Common myeloid progenitor, CD34-positive (primary cell): ENCODE measurements around the gene NANP.

ENCODE experiments used
- CTCF ChIA-PET: fragments of 350-600 bp; sonication (Branson Sonifier 250); formaldehyde crosslinking; loops from one replicate; lab custom pipeline; 2021; ENCODE audit warnings: antibody characterized with exemption; lab: Charles Lee
- POLR2A ChIA-PET: fragments of 350-600 bp; sonication (Branson Sonifier 250); formaldehyde crosslinking; loops from one replicate; lab custom pipeline; 2021; ENCODE audit warnings: antibody characterized with exemption; lab: Charles Lee
- DNase-seq, 3 donors: peaks; one replicate each; pipeline versions ENCODE4 v3.0.0 to v3.0.0-alpha.2; 2013
- H3K27ac ChIP-seq, 2 experiments: 1 replicate in 1 of 2; 2 replicates in 1 of 2; pipeline ENCODE4 v1.7.0; 2013; ENCODE audit warnings: inconsistent platforms in 2 of 2, low read length in 2 of 2, mild to moderate bottlenecking in 2 of 2, low read depth in 1 of 2, moderate library complexity in 1 of 2; ENCODE audit not compliant: severe bottlenecking in 2 of 2, insufficient read depth in 1 of 2, poor library complexity in 1 of 2
- H3K27me3 ChIP-seq, 5 experiments: replicated peaks in 2 of 5; 1 replicate in 3 of 5; 2 replicates in 2 of 5; pipeline versions ENCODE4 v1.6.1 to v1.7.0; 2013; ENCODE audit warnings: low read length in 4 of 5, mild to moderate bottlenecking in 2 of 5, moderate library complexity in 2 of 5, inconsistent platforms in 1 of 5; ENCODE audit not compliant: insufficient read depth in 5 of 5, control insufficient read depth in 4 of 5
- H3K36me3 ChIP-seq, 4 experiments: 1 replicate in 2 of 4; 2 replicates in 2 of 4; pipeline versions ENCODE4 v1.6.1 to v1.7.0; 2013; ENCODE audit warnings: low read length in 3 of 4, control low read depth in 1 of 4, mild to moderate bottlenecking in 1 of 4; ENCODE audit not compliant: control insufficient read depth in 4 of 4, insufficient read depth in 4 of 4
- H3K4me1 ChIP-seq, 4 experiments: 1 replicate in 3 of 4; 2 replicates in 1 of 4; pipeline versions ENCODE4 v1.6.1 to v1.7.1; 2013; ENCODE audit warnings: low read length in 3 of 4, mild to moderate bottlenecking in 3 of 4, control low read depth in 1 of 4, inconsistent platforms in 1 of 4, moderate library complexity in 1 of 4; ENCODE audit not compliant: control insufficient read depth in 4 of 4, insufficient read depth in 4 of 4; ENCODE audit errors: control extremely low read depth in 1 of 4
- H3K4me3 ChIP-seq, 7 experiments: 1 replicate in 4 of 7; 2 replicates in 3 of 7; pipeline versions ENCODE4 v1.5.1 to v1.7.0; 2013; ENCODE audit warnings: mild to moderate bottlenecking in 7 of 7, low read length in 6 of 7, moderate library complexity in 6 of 7, inconsistent platforms in 2 of 7, low read depth in 2 of 7, control low read depth in 1 of 7; ENCODE audit not compliant: insufficient read depth in 4 of 7, control insufficient read depth in 1 of 7; ENCODE audit errors: extremely low read depth in 1 of 7
- H3K9me3 ChIP-seq, 5 experiments: 1 replicate in 4 of 5; 2 replicates in 1 of 5; pipeline versions ENCODE4 v1.6.1 to v1.7.1; 2013; ENCODE audit warnings: low read length in 4 of 5, mild to moderate bottlenecking in 2 of 5, inconsistent platforms in 1 of 5, low read depth in 1 of 5, moderate library complexity in 1 of 5; ENCODE audit not compliant: control insufficient read depth in 4 of 5, insufficient read depth in 2 of 5; ENCODE audit errors: control extremely low read depth in 1 of 5
- WGBS: methylation state at CpG from one replicate; pipeline ENCODE4 v1.1.5; 2013; ENCODE audit not compliant: insufficient coverage; 5-methylcytosine and 5-hydroxymethylcytosine counted together

Gene NANP

GRCh38 chr20:25563876-25564275 is 59.9 kb downstream of the NANP start:
- no peak for DNase-seq
- WGBS: 100% methylated on average over 2 of the region's 6 CpGs
- Histone ChIP-seq H3K27ac (no peak overlapping the region), H3K27me3 (no peaks in the 10 kb centered on the region), H3K4me1 (no peaks in the 10 kb centered on the region), H3K4me3 (no peak overlapping the region), H3K9me3 (peaks cover 0 to 5% (median 0%) of the 10 kb centered on the region in 5 experiments), H3K36me3 (no peaks in the 10 kb centered on the region)
- ChIA-PET POLR2A (no interaction called here), CTCF (no interaction called here)

GRCh38 chr20:25563362-25563761 is 60.5 kb downstream of the NANP start:
- Histone ChIP-seq H3K4me3 (no peak overlapping the region), H3K4me1 (no peaks in the 10 kb centered on the region), H3K36me3 (no peaks in the 10 kb centered on the region), H3K27ac (no peak overlapping the region), H3K27me3 (no peaks in the 10 kb centered on the region), H3K9me3 (peaks cover 0 to 5% (median 0%) of the 10 kb centered on the region in 5 experiments)
- CTCF ChIA-PET: no interaction called here
- POLR2A ChIA-PET: no interaction called here
- DNase-seq: no peak
